T47D (cell line): ENCODE data around the gene TBCCD1.
"Not testable (repeated sequence)": the region's sequence is repeated elsewhere in the genome, so short reads cannot be mapped to it uniquely, and the experiment has no call there.

ENCODE experiments used
- DNase-seq, 2 experiments: peaks; one replicate each; pipeline versions ENCODE4 v3.0.0 to v3.0.0-alpha.2; 2011 to 2012; ENCODE audit warnings: low read depth in 1 of 2, low spot score in 1 of 2
- JUND ChIP-seq: IDR thresholded peaks from 2 replicates; pipeline ENCODE4 v1.6.1; 2012; ENCODE audit warnings: low read depth
- in situ Hi-C: cut with HindIII; loops from 2 replicates; pipeline ENCODE4 v1.10.0; 2016; ENCODE audit warnings: low sequenced_read_pairs, low pct_unique_long_range_greater_than_20kb

Gene TBCCD1

DNA sequence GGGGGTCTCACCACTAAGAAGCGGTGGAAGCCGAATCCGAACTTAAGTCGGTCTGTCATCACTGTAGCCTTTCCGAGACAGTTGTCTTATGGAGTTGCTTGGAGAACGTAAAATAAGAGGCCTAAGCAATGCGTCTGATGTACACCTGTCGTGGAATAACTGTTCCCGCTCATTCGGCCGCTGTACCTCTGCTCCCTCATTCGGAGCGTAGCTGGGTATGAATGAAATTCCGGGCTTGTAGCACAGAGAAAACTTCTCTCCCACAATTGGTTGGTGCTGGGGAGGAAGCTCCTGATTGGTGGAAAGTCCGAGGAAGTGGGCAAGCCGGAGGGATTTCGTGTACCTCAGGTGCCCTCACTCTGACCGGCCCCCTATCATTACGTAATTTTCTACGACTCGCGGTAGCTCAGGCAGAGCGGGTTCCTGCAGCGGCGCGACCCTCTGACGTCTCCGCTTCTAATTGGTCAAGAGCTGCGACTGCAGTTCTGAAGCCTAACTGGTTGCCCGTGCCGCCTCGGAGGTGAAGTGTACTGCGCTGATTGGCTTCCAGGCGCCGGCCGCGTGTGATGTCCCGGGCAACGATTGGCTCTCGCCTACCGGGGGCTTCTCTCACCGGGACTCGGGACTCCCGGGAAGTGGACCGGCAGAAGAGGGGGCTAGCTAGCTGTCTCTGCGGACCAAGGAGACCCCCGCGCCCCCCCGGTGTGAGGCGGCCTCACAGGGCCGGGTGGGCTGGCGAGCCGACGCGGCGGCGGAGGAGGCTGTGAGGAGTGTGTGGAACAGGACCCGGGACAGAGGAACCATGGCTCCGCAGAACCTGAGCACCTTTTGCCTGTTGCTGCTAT is 3.2 kb upstream of the TBCCD1 start, which contains the start of gene DNAJB11:
DNAJB11 (plus strand) TSS at position 625 of the 845 bp plus-strand sequence; CDS start at position 803, 178 bp downstream.
- peak; percentile 100 for DNase-seq
- in situ Hi-C loops, result no loop called here
- TF ChIP-seq JUND, result no peak

DNA sequence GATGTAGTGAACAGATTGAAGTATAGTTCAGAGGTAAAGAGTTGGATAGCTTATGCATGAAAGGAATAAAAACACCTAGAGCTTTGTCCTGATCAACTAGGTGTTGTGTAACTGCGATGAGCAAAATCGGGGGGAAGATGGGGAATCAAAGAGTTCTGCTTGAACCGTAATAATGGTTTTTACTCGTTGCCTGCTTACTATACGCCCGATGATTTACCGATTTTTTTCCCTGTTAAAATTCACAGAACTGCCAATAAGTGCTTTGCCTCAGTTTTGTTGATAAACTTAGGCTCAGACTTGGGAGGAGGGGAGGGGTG is 2.6 kb upstream of the TBCCD1 start:
- in situ Hi-C loops, result no loop called here
- no peak for DNase-seq
- no peak for TF ChIP-seq JUND

DNA sequence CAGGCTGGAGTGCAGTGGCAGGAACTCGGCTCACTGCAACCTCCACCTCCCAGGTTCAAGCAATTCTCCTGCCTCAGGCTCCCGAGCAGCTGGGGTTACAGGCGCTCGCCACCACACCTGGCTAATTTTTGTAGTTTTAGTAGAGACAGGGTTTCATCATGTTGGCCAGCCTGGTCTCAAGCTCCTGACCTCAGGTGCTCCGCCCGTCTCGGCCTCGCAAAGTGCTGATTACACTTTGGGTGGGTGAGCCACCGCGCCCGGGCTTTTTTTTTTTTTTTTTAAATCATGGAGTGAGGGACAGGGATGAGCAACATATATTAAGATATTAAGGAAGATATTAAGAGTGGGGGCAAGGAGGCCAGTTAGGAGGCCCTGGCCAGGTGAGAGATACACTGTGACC is 2.2 kb upstream of the TBCCD1 start:
- in situ Hi-C loops, DNase-seq: not testable (repeated sequence)

DNA sequence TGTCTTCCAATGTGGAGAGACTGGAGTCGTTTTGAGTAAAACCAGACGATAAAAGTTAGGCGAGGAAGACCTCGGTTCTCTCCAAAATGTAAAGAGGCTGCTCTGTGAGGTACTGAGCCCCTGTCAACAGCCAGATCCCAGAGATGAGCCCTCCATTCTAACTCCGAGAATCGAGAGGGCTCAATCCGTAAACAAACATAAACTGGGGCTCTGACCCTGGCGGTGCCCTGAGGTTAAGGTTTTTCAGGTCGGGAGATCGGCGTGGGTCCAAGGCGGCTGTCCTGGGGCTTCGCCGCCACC is 417 bp downstream of the TBCCD1 start:
- in situ Hi-C loops, result no loop called here
- no peak for TF ChIP-seq JUND
- no peak for DNase-seq

DNA sequence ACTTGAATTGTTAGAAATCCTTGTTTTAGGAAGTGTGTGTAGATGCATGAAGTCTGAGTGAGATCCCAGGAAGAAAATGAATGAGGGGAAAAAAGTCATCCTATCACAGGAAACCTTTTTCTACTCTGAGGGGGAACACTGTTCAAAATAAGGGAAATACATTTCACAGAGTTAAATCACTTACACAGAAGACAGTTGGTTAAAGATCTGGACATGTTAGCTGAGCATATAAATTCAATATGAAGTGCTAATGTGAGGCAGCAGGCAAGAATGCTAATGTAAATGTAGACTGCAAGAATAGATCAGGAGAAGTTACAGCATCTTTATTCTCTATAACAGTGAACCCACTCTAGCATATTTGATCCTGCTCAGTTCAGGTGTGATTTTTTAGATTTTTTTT is 2.6 kb downstream of the TBCCD1 start:
- DNase-seq, result no peak
- TF ChIP-seq JUND, result no peak

DNA sequence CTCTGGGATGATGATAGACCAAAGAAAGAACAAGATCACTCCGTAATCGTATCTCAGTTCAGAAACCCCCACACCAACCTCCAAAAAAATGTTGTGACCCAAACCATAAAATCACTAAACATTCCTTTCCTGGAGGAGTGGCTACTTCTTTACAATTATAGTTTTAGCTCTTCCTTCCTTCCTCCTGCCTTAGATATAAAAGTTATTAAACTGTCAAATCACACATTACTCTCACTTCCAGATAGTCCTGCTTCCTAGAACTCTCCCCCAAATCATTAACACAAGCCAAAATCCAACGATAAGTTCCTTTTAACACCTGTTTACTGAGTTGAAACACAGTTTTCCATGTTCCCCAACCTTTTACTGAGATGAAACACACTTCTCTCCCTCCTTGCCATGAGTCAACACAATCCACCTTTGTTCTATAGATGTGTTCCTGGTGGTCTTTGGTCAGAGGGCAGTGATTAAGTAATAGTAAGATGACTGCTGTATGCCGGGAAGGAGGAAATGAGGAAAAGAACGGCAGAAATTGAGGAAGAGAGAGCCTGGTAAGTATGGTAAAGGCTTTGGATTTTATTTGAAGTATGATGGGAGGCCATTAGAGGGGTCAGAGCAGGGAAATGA is 14.6 kb downstream of the TBCCD1 start:
- in situ Hi-C loops, result no loop called here
- no peak for TF ChIP-seq JUND
- no peak for DNase-seq

More for the DNA sequence above, 2.6 kb downstream of the TBCCD1 start:
- in situ Hi-C loops, result no loop called here

DNA sequence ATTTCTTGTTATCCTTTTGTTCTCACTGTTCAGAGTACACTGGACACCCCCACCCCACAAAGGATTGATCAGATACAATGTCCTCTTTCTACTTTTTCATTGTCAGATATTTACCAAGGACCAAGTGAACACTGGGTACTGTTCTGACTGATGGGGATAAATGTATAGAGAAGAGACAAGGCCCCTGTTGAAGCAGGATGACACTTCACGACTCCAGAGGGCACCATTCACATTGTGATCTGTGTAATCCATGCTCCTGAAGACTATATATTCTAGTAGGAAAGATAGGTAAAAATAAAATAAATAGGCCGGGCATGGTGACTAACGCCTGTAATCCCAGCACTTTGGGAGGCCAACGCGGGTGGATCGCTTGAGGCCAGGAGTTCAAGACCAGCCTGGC is 15.8 kb downstream of the TBCCD1 start:
- no peak for TF ChIP-seq JUND
- peak in 1 of 2 experiments; percentile 40 for DNase-seq
- in situ Hi-C loops, result no loop called here

- no peak for TF ChIP-seq JUND
- no peak for DNase-seq
- in situ Hi-C loops, result no loop called here
Measured at GRCh38 chr3:186549497-186549896, 17.6 kb downstream of the TBCCD1 start.

- in situ Hi-C loops, result no loop called here
- no peak for DNase-seq
- no peak for TF ChIP-seq JUND
Measured at GRCh38 chr3:186544281-186544680, 22.9 kb downstream of the TBCCD1 start, which contains the start of gene CRYGS. Gene CRYGS (minus strand): TSS chr3:186544380. CDS start chr3:186544326, 54 bp downstream.

DNA sequence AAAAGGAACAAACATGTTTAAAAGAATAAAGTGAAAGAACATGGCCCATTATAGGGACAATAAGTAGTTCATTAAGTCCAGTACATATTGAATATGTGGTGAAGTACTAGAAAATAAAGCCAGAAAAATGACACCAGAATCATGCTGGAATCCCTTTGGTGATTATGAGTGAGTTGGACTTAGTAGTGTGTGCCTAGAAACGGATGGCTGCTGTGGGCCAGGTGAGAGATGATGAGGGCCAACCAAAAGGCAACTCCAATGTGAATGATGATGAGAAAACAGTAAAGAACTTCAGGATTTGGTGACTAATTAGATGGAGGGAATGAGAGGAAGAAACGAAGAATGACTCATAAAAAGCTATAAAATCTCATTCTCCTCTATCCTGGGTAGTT is 26.3 kb downstream of the TBCCD1 start:
- in situ Hi-C loops, result no loop called here
- TF ChIP-seq JUND, result no peak
- no peak for DNase-seq

- peak; percentile 78 to 92 for DNase-seq
- TF ChIP-seq JUND, result no peak
- in situ Hi-C loops, result no loop called here
Measured at GRCh38 chr3:186540221-186540834, 26.8 kb downstream of the TBCCD1 start.

DNA sequence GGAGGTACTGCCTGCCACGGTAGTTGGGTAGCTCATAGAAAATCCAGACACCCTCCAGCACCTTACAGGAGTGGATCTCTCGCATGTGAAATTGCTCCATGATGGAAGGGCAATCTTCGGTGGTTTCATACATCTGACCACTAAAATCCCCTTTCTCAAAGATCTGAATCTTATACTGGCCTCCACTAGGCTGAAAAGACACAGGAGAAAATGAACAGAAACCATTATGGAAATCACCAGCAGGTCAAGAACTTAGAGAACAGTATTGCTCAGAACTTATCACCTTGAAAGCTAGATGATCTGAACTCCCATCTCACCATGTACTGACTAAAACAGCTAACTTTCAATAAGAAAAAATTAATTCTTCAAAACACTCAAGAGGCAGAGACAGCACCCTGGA is 28.4 kb downstream of the TBCCD1 start:
- in situ Hi-C loops, result no loop called here
- DNase-seq, result no peak
- TF ChIP-seq JUND, result no peak
